WTC11 (cell line): ENCODE measurements around the gene NXPH4. TPM values are rescaled to one million over a fixed set of nuclear protein-coding genes. Genes with fewer than 3 reads are reported as not detected.

Experiments used
- ATAC-seq: fragments of 200-7000 bp; cut with Tn5 transposase; 2 replicates; pipeline ENCODE4 v1.10.0; 2021; ENCODE audit warnings: mild to moderate bottlenecking, moderate library complexity
- CTCF ChIA-PET: fragments of 300-600 bp; sonication (Branson Sonifier 250); formaldehyde crosslinking; loops from one replicate; lab custom pipeline; 2021; ENCODE audit warnings: antibody characterized with exemption; lab: Charles Lee
- POLR2A ChIA-PET: fragments of 350-600 bp; sonication (Branson Sonifier 250); formaldehyde crosslinking; loops from one replicate; lab custom pipeline; 2021; ENCODE audit warnings: antibody characterized with exemption; lab: Charles Lee
- DNase-seq: peaks from one replicate; pipeline ENCODE4 v3.0.0; 2021; ENCODE audit warnings: low spot score
- H3K27ac Mint-ChIP-seq: 2 replicates; pipeline ENCODE4 v1.8.0; 2021; ENCODE audit warnings: mixed read lengths
- H3K27me3 Mint-ChIP-seq: 2 replicates; pipeline ENCODE4 v1.8.0; 2021; ENCODE audit warnings: low read depth, mild to moderate bottlenecking, moderate library complexity, mixed read lengths
- H3K36me3 Mint-ChIP-seq: 2 replicates; pipeline ENCODE4 v1.8.0; 2021; ENCODE audit warnings: mixed read lengths
- H3K4me1 Mint-ChIP-seq: 2 replicates; pipeline ENCODE4 v1.8.0; 2022; ENCODE audit warnings: mixed read lengths
- H3K4me3 Mint-ChIP-seq: 2 replicates; pipeline ENCODE4 v1.8.0; 2021; ENCODE audit warnings: mild to moderate bottlenecking, moderate library complexity, mixed read lengths
- H3K9me3 Mint-ChIP-seq: 2 replicates; pipeline ENCODE4 v1.8.0; 2021; ENCODE audit warnings: mixed read lengths
- ATF3 ChIP-seq: sonication (generic); formaldehyde crosslinking; conservative IDR thresholded peaks from 2 replicates; pipeline ENCODE4 v1.8.1; 2022; ENCODE audit warnings: mild to moderate bottlenecking, missing genetic modification reagents
- CREM ChIP-seq: sonication (generic); formaldehyde crosslinking; IDR thresholded peaks from 2 replicates; pipeline ENCODE4 v1.8.1; 2022; ENCODE audit warnings: mild to moderate bottlenecking, missing genetic modification reagents, moderate library complexity
- CTCF ChIP-seq: fragments of 200-600 bp; IDR thresholded peaks from 2 replicates; pipeline ENCODE4 v1.8.0; 2022; ENCODE audit warnings: antibody characterized with exemption
- GTF2I ChIP-seq: fragments of 250-450 bp; sonication (Bioruptor Pico); conservative IDR thresholded peaks from 2 replicates; pipeline ENCODE4 v1.4.0; 2021; ENCODE audit warnings: mild to moderate bottlenecking
- HMGA2 ChIP-seq: fragments of 250-450 bp; sonication (Bioruptor Pico); IDR thresholded peaks from 2 replicates; pipeline ENCODE4 v1.4.0; 2021; ENCODE audit warnings: mild to moderate bottlenecking, moderate library complexity
- JAZF1 ChIP-seq: fragments of 250-450 bp; sonication (Bioruptor Pico); IDR thresholded peaks from 2 replicates; pipeline ENCODE4 v1.9.0; 2021; ENCODE audit warnings: moderate library complexity, mild to moderate bottlenecking, inconsistent platforms
- MYBL2 ChIP-seq: sonication (generic); formaldehyde crosslinking; IDR thresholded peaks from 2 replicates; pipeline ENCODE4 v1.8.1; 2023; ENCODE audit warnings: mild to moderate bottlenecking, moderate library complexity, missing genetic modification reagents
- NR1H2 ChIP-seq: sonication (generic); formaldehyde crosslinking; IDR thresholded peaks from 2 replicates; pipeline ENCODE4 v1.9.0; 2021; ENCODE audit warnings: mild to moderate bottlenecking, moderate library complexity, missing genetic modification reagents
- NR3C1 ChIP-seq: sonication (generic); formaldehyde crosslinking; conservative IDR thresholded peaks from 2 replicates; pipeline ENCODE4 v1.8.1; 2023; ENCODE audit warnings: low read depth, mild to moderate bottlenecking, missing genetic modification reagents
- SP1 ChIP-seq: sonication (generic); formaldehyde crosslinking; conservative IDR thresholded peaks from 2 replicates; pipeline ENCODE4 v1.8.1; 2022; ENCODE audit warnings: missing genetic modification reagents
- TEAD4 ChIP-seq: sonication (generic); formaldehyde crosslinking; IDR thresholded peaks from 2 replicates; pipeline ENCODE4 v1.8.0; 2022; ENCODE audit warnings: mild to moderate bottlenecking, missing genetic modification reagents
- TP53 ChIP-seq: sonication (generic); formaldehyde crosslinking; IDR thresholded peaks from 2 replicates; pipeline ENCODE4 v1.8.1; 2023; ENCODE audit warnings: mild to moderate bottlenecking, missing genetic modification reagents
- ZNF219 ChIP-seq: sonication (generic); formaldehyde crosslinking; IDR thresholded peaks from 2 replicates; pipeline ENCODE4 v1.8.0; 2023; ENCODE audit warnings: missing genetic modification reagents, mild to moderate bottlenecking, borderline replicate concordance
- ZNF317 ChIP-seq: sonication (generic); formaldehyde crosslinking; IDR thresholded peaks from 2 replicates; pipeline ENCODE4 v1.8.1; 2023; ENCODE audit warnings: low read depth, mild to moderate bottlenecking, moderate library complexity, missing genetic modification reagents, borderline replicate concordance
- ZSCAN18 ChIP-seq: fragments of 250-450 bp; sonication (Bioruptor Pico); IDR thresholded peaks from 2 replicates; pipeline ENCODE4 v2.1.2; 2022; ENCODE audit warnings: mild to moderate bottlenecking, moderate library complexity
- total RNA-seq: library from RNA; stranded (reverse); gene quantifications from 3 replicates; pipeline ENCODE4 v1.2.3, GENCODE V29; 2021
- TF ChIP-seq, protein P1 (sequence below): sonication (generic); formaldehyde crosslinking; IDR thresholded peaks from 2 replicates; pipeline ENCODE4 v1.8.0; 2022; ENCODE audit warnings: mild to moderate bottlenecking, missing genetic modification reagents
- TF ChIP-seq, protein P2 (sequence below): fragments of 250-450 bp; sonication (Bioruptor Pico); IDR thresholded peaks from 2 replicates; pipeline ENCODE4 v1.8.0; 2021; ENCODE audit warnings: mild to moderate bottlenecking

The NXPH4 gene
- total RNA-seq, 1 experiment from 2014 or later = 4.9 TPM

DNA sequence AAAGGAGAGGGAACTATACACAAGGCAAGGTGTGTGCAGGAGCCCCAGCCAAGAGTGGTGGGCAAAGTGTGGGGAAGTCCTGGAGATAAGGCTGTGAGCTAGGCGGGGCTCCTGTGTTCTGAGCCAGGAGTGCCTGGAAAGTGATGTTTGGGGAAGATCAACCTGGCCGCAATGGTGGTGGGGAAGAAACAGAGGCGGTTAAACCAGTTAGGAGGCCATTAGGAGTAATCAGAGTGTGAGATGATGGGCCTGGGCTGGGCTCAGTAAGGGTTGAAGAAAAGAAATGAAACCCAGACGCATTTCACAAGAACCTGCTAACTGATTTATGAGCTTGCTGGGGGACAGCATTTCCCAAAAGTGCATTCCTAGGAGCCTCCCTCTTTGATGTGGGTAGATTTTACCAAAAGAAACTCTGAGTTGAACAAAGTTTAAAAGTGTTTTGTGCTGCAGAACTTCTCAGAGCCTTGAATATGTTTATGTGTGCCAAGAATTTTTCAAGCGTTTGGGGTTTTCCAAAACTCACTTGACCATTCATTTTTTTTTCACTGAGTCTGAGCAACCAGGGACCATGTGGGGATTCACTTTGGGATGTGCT, 34.9 kb upstream of the NXPH4 start:
- Mint-ChIP-seq H3K4me3 (no peak overlapping the region), H3K4me1 (peaks cover 4% of the 10 kb centered on the region), H3K9me3 (no peaks in the 10 kb centered on the region), H3K27me3 (no peaks in the 10 kb centered on the region), H3K36me3 (peaks cover 56% of the 10 kb centered on the region), H3K27ac (peak overlapping the region; percentile 13; the same call in 1 of the 2 replicates)
- ATAC-seq = no peak
- no peak for DNase-seq
- CTCF ChIA-PET = interaction anchor here (0.9 to 3.8 kb wide), 7 partner anchors 8 to 88 kb away, joined by 3 to 43 read pairs (median 12); partner anchors contain the start of genes LRP1, SHMT2 and STAT6
- POLR2A ChIA-PET = no interaction called here
- TF ChIP-seq, protein P1, sequence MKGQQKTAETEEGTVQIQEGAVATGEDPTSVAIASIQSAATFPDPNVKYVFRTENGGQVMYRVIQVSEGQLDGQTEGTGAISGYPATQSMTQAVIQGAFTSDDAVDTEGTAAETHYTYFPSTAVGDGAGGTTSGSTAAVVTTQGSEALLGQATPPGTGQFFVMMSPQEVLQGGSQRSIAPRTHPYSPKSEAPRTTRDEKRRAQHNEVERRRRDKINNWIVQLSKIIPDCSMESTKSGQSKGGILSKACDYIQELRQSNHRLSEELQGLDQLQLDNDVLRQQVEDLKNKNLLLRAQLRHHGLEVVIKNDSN (CRISPR knock-in tag) = no peak

DNA sequence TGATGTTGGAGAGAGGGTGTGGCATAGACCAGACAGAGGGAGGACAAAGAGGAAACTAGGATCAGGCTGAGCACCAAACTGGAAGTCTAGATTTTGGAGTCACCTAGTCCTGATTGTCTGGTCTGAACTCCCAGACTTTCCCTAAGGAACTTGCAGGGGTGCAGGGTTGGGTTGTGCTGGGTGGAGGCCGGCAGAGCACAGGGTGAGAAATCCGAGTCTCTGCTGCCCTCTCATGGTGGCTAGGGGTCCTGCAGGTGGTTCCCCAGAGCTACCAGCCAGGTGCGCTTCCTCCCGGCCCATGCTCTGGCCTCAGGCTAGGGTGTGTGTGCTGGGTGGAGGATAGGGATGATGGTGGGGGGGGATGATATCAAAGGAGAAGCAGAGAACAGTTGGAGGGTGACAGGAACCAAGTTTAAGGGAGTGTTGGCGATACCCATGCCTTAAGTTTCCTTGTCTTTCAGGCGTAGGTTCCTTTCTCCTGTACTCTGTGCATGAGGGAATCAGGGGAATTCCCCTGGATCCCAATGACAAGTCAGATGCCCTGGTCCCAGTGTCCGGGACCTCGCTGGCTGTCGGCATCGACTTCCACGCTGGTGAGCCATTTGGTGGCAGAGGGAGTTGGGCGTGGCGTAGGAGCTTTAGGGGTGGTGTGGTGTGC, 33.5 kb upstream of the NXPH4 start:
- Mint-ChIP-seq H3K9me3 (no peaks in the 10 kb centered on the region), H3K4me1 (peaks cover 4% of the 10 kb centered on the region), H3K36me3 (peaks cover 60% of the 10 kb centered on the region), H3K27ac (peak overlapping the region; percentile 99), H3K27me3 (no peaks in the 10 kb centered on the region), H3K4me3 (no peak overlapping the region)
- TF ChIP-seq CTCF = peak; percentile 81; the same call in 1 of the 2 replicates
- no peak for TF ChIP-seq ZNF219 (CRISPR knock-in tag)
- TF ChIP-seq TEAD4 (CRISPR knock-in tag) = no peak
- POLR2A ChIA-PET = interaction anchor here (0.7 kb wide), 1 partner anchor 86 kb away, joined by 3 read pairs; no protein-coding TSS in a partner anchor
- CTCF ChIA-PET = interaction anchor here (0.6 to 3.8 kb wide), 33 partner anchors 10 to 320 kb away, joined by 3 to 43 read pairs (median 4); partner anchors contain the start of genes LRP1, NEMP1, NXPH4 and SHMT2
- ATAC-seq (peak; percentile 96), DNase-seq (peak; percentile 90)

- POLR2A ChIA-PET = no interaction called here
Observed at GRCh38 chr12:57183939-57184725, 32.5 kb upstream of the NXPH4 start.

More at GRCh38 chr12:57183939-57184725, 32.5 kb upstream of the NXPH4 start:
- no peak for TF ChIP-seq ZNF317 (CRISPR knock-in tag)
- no peak for TF ChIP-seq CTCF
- TF ChIP-seq ZSCAN18 (CRISPR knock-in tag) = no peak
- TF ChIP-seq SP1 = no peak
- TF ChIP-seq, protein P2, sequence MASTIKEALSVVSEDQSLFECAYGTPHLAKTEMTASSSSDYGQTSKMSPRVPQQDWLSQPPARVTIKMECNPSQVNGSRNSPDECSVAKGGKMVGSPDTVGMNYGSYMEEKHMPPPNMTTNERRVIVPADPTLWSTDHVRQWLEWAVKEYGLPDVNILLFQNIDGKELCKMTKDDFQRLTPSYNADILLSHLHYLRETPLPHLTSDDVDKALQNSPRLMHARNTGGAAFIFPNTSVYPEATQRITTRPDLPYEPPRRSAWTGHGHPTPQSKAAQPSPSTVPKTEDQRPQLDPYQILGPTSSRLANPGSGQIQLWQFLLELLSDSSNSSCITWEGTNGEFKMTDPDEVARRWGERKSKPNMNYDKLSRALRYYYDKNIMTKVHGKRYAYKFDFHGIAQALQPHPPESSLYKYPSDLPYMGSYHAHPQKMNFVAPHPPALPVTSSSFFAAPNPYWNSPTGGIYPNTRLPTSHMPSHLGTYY = no peak
- no peak for TF ChIP-seq JAZF1 (CRISPR knock-in tag)
- TF ChIP-seq TP53 (CRISPR knock-in tag) = no peak
- no peak for TF ChIP-seq HMGA2 (CRISPR knock-in tag)
- TF ChIP-seq NR1H2 (CRISPR knock-in tag) = no peak
- no peak for TF ChIP-seq MYBL2 (CRISPR knock-in tag)
- no peak for TF ChIP-seq CREM (CRISPR knock-in tag)
- TF ChIP-seq GTF2I (CRISPR knock-in tag) = no peak
- no peak for TF ChIP-seq NR3C1 (CRISPR knock-in tag)
- TF ChIP-seq ATF3 (CRISPR knock-in tag) = no peak
- TF ChIP-seq, all 79 proteins: peak for 0
- DNase-seq (no peak), ATAC-seq (no peak)
- Mint-ChIP-seq H3K27ac (peak overlapping the region; percentile 53; the same call in 1 of the 2 replicates), H3K27me3 (no peaks in the 10 kb centered on the region), H3K36me3 (peaks cover 59% of the 10 kb centered on the region), H3K4me1 (peaks cover 4% of the 10 kb centered on the region), H3K9me3 (no peaks in the 10 kb centered on the region), H3K4me3 (no peak overlapping the region)
- CTCF ChIA-PET = interaction anchor here (1.0 to 3.8 kb wide), 9 partner anchors 11 to 105 kb away, joined by 3 to 43 read pairs (median 8); partner anchors contain the start of genes LRP1 and NEMP1
